ENCODE data around the gene FOXO1.

DNA sequence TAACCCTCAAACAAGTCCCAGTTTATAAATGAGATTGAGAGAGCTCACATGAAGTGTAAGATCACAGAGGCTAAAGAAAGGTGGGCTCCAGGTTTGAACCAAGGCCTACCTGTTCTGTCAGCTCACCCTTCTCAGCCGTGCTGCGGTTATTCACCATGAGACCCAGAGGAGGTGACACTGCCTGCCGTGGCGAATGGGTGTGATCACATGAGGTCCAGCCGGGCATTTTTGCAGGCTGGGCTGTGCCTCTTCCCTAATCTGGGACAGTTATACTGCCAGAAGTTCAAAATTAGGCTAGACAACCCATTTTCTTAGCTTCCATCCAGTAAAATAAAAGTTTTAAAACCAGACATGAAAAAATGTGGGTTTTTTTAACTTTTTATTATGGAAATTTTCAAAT lies 146.8 kb downstream of the FOXO1 start:
- TF ChIP-seq, protein P1, sequence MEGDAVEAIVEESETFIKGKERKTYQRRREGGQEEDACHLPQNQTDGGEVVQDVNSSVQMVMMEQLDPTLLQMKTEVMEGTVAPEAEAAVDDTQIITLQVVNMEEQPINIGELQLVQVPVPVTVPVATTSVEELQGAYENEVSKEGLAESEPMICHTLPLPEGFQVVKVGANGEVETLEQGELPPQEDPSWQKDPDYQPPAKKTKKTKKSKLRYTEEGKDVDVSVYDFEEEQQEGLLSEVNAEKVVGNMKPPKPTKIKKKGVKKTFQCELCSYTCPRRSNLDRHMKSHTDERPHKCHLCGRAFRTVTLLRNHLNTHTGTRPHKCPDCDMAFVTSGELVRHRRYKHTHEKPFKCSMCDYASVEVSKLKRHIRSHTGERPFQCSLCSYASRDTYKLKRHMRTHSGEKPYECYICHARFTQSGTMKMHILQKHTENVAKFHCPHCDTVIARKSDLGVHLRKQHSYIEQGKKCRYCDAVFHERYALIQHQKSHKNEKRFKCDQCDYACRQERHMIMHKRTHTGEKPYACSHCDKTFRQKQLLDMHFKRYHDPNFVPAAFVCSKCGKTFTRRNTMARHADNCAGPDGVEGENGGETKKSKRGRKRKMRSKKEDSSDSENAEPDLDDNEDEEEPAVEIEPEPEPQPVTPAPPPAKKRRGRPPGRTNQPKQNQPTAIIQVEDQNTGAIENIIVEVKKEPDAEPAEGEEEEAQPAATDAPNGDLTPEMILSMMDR (IDR thresholded peaks at IDR 0.05; ENCODE audit: insufficient read depth, low read length, poor library complexity, severe bottlenecking) = no peak
- no peak for TF ChIP-seq EZH2phosphoT487 (conservative IDR thresholded peaks at IDR 0.05; ENCODE audit: low read length)

All from SU-DHL-6 (cell line).